Measurements from ENCODE around the gene VRK3.

GRCh38 chr19:50051964-50052363 is 26.8 kb upstream of the VRK3 start:
- TF ChIP-seq CTCF (conservative IDR thresholded peaks at IDR 0.05 in 1 of 2, IDR thresholded peaks at IDR 0.05 in 1 of 2; ENCODE audit: low read depth in 1 of 2, low read length in 2 of 2) (no peak), EZH2 (IDR thresholded peaks at IDR 0.05; ENCODE audit: low read length, missing control alignments) (no peak)
